Kidney (tissue), 14 donors: ENCODE measurements around the gene MRPL4. TPM values are rescaled to one million over a fixed set of nuclear protein-coding genes. Genes with fewer than 3 reads are reported as not detected.

Experiments
- DNase-seq, 5 donors: peaks; one replicate each; pipeline ENCODE4 v3.0.0-alpha.2; 2013 to 2020
- FAIRE-seq: peaks from 2 replicates; lab custom pipeline; 2012; peaks lifted over from hg19 to GRCh38; lab: Jason Lieb, UNC
- H3K27ac ChIP-seq, 2 donors: one replicate each; pipeline ENCODE4 v1.7.0; 2013; ENCODE audit warnings: low read depth in 2 of 2, low read length in 2 of 2, inconsistent platforms in 1 of 2
- H3K27me3 ChIP-seq: one replicate; pipeline ENCODE4 v1.7.1; 2013; ENCODE audit warnings: low read length, inconsistent platforms; ENCODE audit not compliant: control insufficient read depth, insufficient read depth
- H3K36me3 ChIP-seq, 3 donors: one replicate each; pipeline versions ENCODE4 v1.7.0 to v1.7.1; 2013; ENCODE audit warnings: low read length in 3 of 3, control low read depth in 1 of 3, inconsistent platforms in 1 of 3; ENCODE audit not compliant: insufficient read depth in 3 of 3, control insufficient read depth in 2 of 3
- H3K4me1 ChIP-seq, 3 donors: one replicate each; pipeline versions ENCODE4 v1.7.0 to v1.7.1; 2013; ENCODE audit warnings: low read length in 3 of 3, inconsistent platforms in 1 of 3, low read depth in 1 of 3; ENCODE audit not compliant: control insufficient read depth in 2 of 3, insufficient read depth in 2 of 3
- H3K4me3 ChIP-seq, 3 donors: one replicate each; pipeline versions ENCODE4 v1.7.0 to v1.8.1; 2013; ENCODE audit warnings: low read length in 3 of 3, control low read depth in 1 of 3, inconsistent platforms in 1 of 3
- H3K9ac ChIP-seq, 3 donors: one replicate each; pipeline versions ENCODE4 v1.7.0 to v1.7.1; 2013; ENCODE audit warnings: low read length in 3 of 3, control low read depth in 1 of 3, inconsistent platforms in 1 of 3
- H3K9me3 ChIP-seq, 3 donors: one replicate each; pipeline versions ENCODE4 v1.7.0 to v1.7.1; 2013; ENCODE audit warnings: low read length in 3 of 3, control low read depth in 1 of 3, inconsistent platforms in 1 of 3; ENCODE audit not compliant: control insufficient read depth in 2 of 3, insufficient read depth in 1 of 3
- CTCF ChIP-seq: IDR thresholded peaks from 3 replicates; pipeline ENCODE4 v1.5.1; 2012; ENCODE audit warnings: mild to moderate bottlenecking, moderate library complexity, borderline replicate concordance; ENCODE audit not compliant: insufficient read depth; ENCODE audit errors: extremely low read depth
- intact Hi-C: fragments of 100-400 bp; cut with DNase I; formaldehyde crosslinking; loops from one replicate; pipeline ENCODE4 v1.11.1; 2022
- polyA plus RNA-seq: library from polyadenylated mRNA; stranded (reverse); fragments of 350-450 nt; fragmentation: Illumina TruSeq; extraction: RNeasy Lipid Tissue Mini Kit (QIAGEN cat#74804); gene quantifications from one replicate; pipeline ENCODE4 v1.2.3, GENCODE V29; 2014; ENCODE audit warnings: low read depth, low replicate concordance; ENCODE audit not compliant: insufficient read depth
- total RNA-seq: library from RNA; stranded (reverse); fragmentation: NEBNext Ultra II Directional; extraction: Animal tissue kit (Norgen Biotek cat#: 25700); gene quantifications from one replicate; pipeline ENCODE4 v1.2.1, GENCODE V29; 2021
- donor health status: control.
- donor health status: control.
- donor health status: control.
- donor health status: control.
- donor health status: control.
- donor health status: DM: yes; HTN: yes; CAD: no.
- donor health status: Normal renal cell carcinoma (clear cell type).

Gene MRPL4
- total and polyA plus RNA-seq, 2 donors from 2014 or later = 44.8 to 102 TPM

- H3K4me3 ChIP-seq = peak overlapping the region; percentile 20 to 47 (median 39)
- DNase-seq (peak in 1 of 5 donors; percentile 76), FAIRE-seq (no peak)
- no peaks in the 10 kb centered on the region for H3K36me3 ChIP-seq
- intact Hi-C loops = no loop called here
- H3K4me1 ChIP-seq = peaks cover 0 to 41% (median 3%) of the 10 kb centered on the region in 3 donors
- TF ChIP-seq CTCF = no peak
- peaks cover 57% of the 10 kb centered on the region for H3K27me3 ChIP-seq
- H3K27ac ChIP-seq = no peak overlapping the region
- no peaks in the 10 kb centered on the region for H3K9me3 ChIP-seq
- H3K9ac ChIP-seq = no peak overlapping the region
Observed at GRCh38 chr19:10291554-10292205, 39.7 kb downstream of the MRPL4 start.

- intact Hi-C loops = no loop called here
- FAIRE-seq (no peak), DNase-seq (peak; percentile 76 to 97 (median 82))
- no peak overlapping the region for H3K27ac ChIP-seq
- H3K36me3 ChIP-seq = no peaks in the 10 kb centered on the region
- peaks cover 0 to 41% (median 3%) of the 10 kb centered on the region in 3 donors for H3K4me1 ChIP-seq
- H3K9me3 ChIP-seq = no peaks in the 10 kb centered on the region
- H3K27me3 ChIP-seq = peaks cover 60% of the 10 kb centered on the region
- no peak overlapping the region for H3K9ac ChIP-seq
- H3K4me3 ChIP-seq = peak overlapping the region; percentile 20 to 47 (median 39)
- no peak for TF ChIP-seq CTCF
Observed at GRCh38 chr19:10292206-10292788, 40.3 kb downstream of the MRPL4 start.

GRCh38 chr19:10292789-10293636 is 41.0 kb downstream of the MRPL4 start:
- no peak for TF ChIP-seq CTCF
- intact Hi-C loops = no loop called here
- H3K36me3 ChIP-seq = no peaks in the 10 kb centered on the region
- no peak for FAIRE-seq
- peak in 2 of 5 donors; percentile 20 to 50 for DNase-seq
- H3K9me3 ChIP-seq = no peaks in the 10 kb centered on the region
- H3K27me3 ChIP-seq = peaks cover 53% of the 10 kb centered on the region
- no peak overlapping the region for H3K9ac ChIP-seq
- H3K4me1 ChIP-seq = peaks cover 0 to 41% (median 3%) of the 10 kb centered on the region in 3 donors
- peak overlapping the region; percentile 3 to 39 (median 3) for H3K4me3 ChIP-seq
- H3K27ac ChIP-seq = no peak overlapping the region
